ENCODE measurements around the gene SLC39A12. TPM values are rescaled to one million over a fixed set of nuclear protein-coding genes. Genes with fewer than 3 reads are reported as not detected.
"Not testable (repeated sequence)": the region's sequence is repeated elsewhere in the genome, so short reads cannot be mapped to it uniquely, and the experiment has no call there.

The SLC39A12 gene
- total RNA-seq, 2 experiments from 2014 or later: not detected

DNA sequence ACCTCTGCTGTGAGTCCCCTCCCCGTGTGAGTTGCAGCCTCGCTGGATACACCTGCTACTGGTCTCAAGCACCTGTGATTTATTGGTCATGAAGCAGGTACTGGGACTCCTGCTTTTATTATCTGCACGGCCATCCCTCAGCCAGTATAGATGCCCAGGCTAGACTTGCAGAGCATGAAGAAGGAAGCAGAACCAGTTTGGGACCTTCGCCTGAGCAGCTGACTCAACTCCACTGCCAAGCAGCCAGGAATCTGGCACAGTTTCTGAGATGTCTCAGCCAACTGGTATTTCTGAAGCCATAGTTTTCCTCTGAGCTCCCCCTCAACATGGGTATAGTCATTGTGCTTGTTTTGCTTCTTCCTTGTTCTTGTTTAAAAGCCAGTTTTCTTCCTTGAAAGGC lies 28.0 kb upstream of the SLC39A12 start:
- H3K4me1 Mint-ChIP-seq (ENCODE audit: low read depth): no peaks in the 10 kb centered on the region
- intact Hi-C loops (cut with DNase I, micrococcal nuclease): no loop called here
- H3K4me3 Mint-ChIP-seq: no peak overlapping the region
- ATAC-seq (ENCODE audit: poor library complexity): no peak
- Histone ChIP-seq H3K27me3 (ENCODE audit: control insufficient read depth in 1 of 2, insufficient read depth in 2 of 2, low read length in 2 of 2) (no peaks in the 10 kb centered on the region), H3K9me3 (ENCODE audit: control insufficient read depth in 1 of 2, insufficient read depth in 1 of 2, low read length in 2 of 2) (no peaks in the 10 kb centered on the region), H3K4me3 (ENCODE audit: low read length) (no peak overlapping the region), H3K27ac (ENCODE audit: low read depth in 1 of 2, low read length in 2 of 2) (no peak overlapping the region), H3K36me3 (ENCODE audit: insufficient read depth, low read length) (no peaks in the 10 kb centered on the region), H3K4me1 (ENCODE audit: insufficient read depth, low read length) (no peaks in the 10 kb centered on the region)
- no peaks in the 10 kb centered on the region for H3K9me3 Mint-ChIP-seq
- no peak for DNase-seq
- ChIA-PET CTCF (no interaction called here), POLR2A (no interaction called here)
- H3K27me3 Mint-ChIP-seq: no peaks in the 10 kb centered on the region
- TF ChIP-seq, protein P1, sequence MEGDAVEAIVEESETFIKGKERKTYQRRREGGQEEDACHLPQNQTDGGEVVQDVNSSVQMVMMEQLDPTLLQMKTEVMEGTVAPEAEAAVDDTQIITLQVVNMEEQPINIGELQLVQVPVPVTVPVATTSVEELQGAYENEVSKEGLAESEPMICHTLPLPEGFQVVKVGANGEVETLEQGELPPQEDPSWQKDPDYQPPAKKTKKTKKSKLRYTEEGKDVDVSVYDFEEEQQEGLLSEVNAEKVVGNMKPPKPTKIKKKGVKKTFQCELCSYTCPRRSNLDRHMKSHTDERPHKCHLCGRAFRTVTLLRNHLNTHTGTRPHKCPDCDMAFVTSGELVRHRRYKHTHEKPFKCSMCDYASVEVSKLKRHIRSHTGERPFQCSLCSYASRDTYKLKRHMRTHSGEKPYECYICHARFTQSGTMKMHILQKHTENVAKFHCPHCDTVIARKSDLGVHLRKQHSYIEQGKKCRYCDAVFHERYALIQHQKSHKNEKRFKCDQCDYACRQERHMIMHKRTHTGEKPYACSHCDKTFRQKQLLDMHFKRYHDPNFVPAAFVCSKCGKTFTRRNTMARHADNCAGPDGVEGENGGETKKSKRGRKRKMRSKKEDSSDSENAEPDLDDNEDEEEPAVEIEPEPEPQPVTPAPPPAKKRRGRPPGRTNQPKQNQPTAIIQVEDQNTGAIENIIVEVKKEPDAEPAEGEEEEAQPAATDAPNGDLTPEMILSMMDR (IDR thresholded peaks at IDR 0.05): no peak
- no peaks in the 10 kb centered on the region for H3K36me3 Mint-ChIP-seq (ENCODE audit: low read depth)
- no peak overlapping the region for H3K27ac Mint-ChIP-seq

DNA sequence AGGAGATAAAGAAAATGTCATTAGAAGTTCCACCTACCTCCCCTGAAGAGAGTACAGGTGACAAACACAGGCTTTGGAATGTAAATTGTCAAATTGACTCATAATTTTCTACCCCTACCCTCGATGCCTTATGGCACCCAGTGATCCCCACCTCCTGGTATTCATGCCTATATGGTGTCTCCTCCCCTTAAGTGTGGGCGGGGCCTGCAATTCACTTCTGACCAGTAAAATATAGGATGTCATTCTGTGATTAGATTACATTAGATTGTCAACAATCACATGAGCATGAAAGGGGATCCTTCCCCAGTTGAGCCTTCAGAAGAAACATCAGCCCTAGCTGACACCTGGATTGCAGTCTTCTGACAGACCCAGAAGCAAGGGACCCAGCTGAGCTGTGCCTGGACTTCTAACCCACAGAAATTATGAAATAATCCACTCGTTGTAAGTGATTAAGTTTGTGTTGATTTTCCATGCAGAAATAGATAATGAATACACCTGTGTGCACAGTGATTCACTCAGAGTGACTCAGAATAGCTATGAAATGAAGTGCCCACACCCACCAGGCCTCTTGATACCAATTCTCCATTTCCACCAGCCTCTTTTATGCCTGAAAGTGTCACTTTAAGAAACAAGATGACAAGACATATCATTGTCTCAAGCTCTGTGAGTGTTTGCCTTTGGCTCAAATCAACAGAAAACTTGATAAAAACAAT lies 8.5 kb upstream of the SLC39A12 start:
- Mint-ChIP-seq H3K4me3 (no peak overlapping the region), H3K9me3 (no peaks in the 10 kb centered on the region), H3K4me1 (ENCODE audit: low read depth) (no peaks in the 10 kb centered on the region), H3K27me3 (peaks cover 5% of the 10 kb centered on the region), H3K36me3 (ENCODE audit: low read depth) (no peaks in the 10 kb centered on the region), H3K27ac (no peak overlapping the region)
- CTCF ChIA-PET: interaction anchor here (0.5 kb wide), 1 partner anchor 521 kb away, joined by 3 read pairs; no protein-coding TSS in a partner anchor
- no peak for DNase-seq
- Histone ChIP-seq H3K4me3 (ENCODE audit: low read length) (no peak overlapping the region), H3K36me3 (ENCODE audit: insufficient read depth, low read length) (no peaks in the 10 kb centered on the region), H3K9me3 (ENCODE audit: control insufficient read depth in 1 of 2, insufficient read depth in 1 of 2, low read length in 2 of 2) (no peaks in the 10 kb centered on the region), H3K4me1 (ENCODE audit: insufficient read depth, low read length) (no peaks in the 10 kb centered on the region), H3K27ac (ENCODE audit: low read depth in 1 of 2, low read length in 2 of 2) (no peak overlapping the region), H3K27me3 (ENCODE audit: control insufficient read depth in 1 of 2, insufficient read depth in 2 of 2, low read length in 2 of 2) (no peaks in the 10 kb centered on the region)
- intact Hi-C loops (cut with DNase I, micrococcal nuclease): no loop called here
- TF ChIP-seq, protein P1 (IDR thresholded peaks at IDR 0.05): no peak
- POLR2A ChIA-PET: no interaction called here
- ATAC-seq (ENCODE audit: poor library complexity): no peak

DNA sequence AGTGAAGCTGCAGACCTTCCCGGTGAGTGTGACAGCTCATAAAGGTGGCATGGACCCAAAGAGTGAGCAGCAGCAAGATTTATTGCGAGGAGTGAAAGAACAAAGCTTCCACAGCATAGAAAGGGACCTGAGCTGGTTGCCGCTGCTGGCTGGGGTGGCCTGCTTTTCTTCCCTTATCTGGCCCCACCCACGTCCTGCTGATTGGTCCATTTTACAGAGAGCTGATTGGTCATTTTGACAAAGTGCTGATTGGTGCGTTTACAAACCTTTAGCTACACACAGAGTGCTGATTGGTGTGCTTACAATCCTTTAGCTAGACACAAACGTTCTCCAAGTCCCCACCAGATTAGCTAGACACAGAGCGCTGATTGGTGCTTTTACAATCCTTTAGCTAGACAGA lies 1.4 kb upstream of the SLC39A12 start:
- POLR2A ChIA-PET; ATAC-seq (ENCODE audit: poor library complexity); H3K4me1 Mint-ChIP-seq (ENCODE audit: low read depth); H3K4me3 Mint-ChIP-seq; H3K36me3 Mint-ChIP-seq (ENCODE audit: low read depth); intact Hi-C loops (cut with DNase I, micrococcal nuclease); H3K4me3 ChIP-seq (ENCODE audit: low read length); H3K27ac ChIP-seq (ENCODE audit: low read depth in 1 of 2, low read length in 2 of 2); H3K4me1 ChIP-seq (ENCODE audit: insufficient read depth, low read length); H3K27ac Mint-ChIP-seq; H3K36me3 ChIP-seq (ENCODE audit: insufficient read depth, low read length); CTCF ChIA-PET; DNase-seq; H3K27me3 ChIP-seq (ENCODE audit: control insufficient read depth in 1 of 2, insufficient read depth in 2 of 2, low read length in 2 of 2); H3K27me3 Mint-ChIP-seq; H3K9me3 Mint-ChIP-seq: not testable (repeated sequence)
- peaks cover 0 to 12% of the 10 kb centered on the region in 2 experiments for H3K9me3 ChIP-seq (ENCODE audit: control insufficient read depth in 1 of 2, insufficient read depth in 1 of 2, low read length in 2 of 2)

DNA sequence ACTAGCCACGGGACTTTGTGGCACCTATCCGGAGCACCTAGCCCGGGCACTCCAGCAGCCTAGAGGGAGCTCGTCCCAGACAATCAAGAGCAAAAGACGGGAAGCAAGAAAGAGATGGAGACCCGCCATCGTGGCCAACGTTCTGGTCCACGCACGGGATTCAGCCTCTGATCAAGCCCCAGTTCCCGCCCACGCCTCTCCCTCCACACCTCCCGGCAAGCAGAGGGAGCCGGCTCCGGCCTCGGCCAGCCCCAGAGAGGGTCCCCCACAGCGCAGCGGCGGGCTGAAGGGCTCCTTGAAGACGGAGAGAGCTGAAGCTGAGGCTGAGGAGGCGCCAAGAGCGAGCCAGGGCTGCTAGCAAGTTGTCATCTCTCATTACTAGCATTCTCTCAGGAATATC lies 992 bp upstream of the SLC39A12 start:
- intact Hi-C loops (cut with DNase I, micrococcal nuclease): no loop called here
- Mint-ChIP-seq H3K27me3 (peaks cover 6% of the 10 kb centered on the region), H3K9me3 (peaks cover 3% of the 10 kb centered on the region), H3K4me1 (ENCODE audit: low read depth) (no peaks in the 10 kb centered on the region), H3K4me3 (no peak overlapping the region), H3K27ac (no peak overlapping the region), H3K36me3 (ENCODE audit: low read depth) (no peaks in the 10 kb centered on the region)
- no peaks in the 10 kb centered on the region for H3K4me1 ChIP-seq (ENCODE audit: insufficient read depth, low read length)
- TF ChIP-seq, protein P1 (IDR thresholded peaks at IDR 0.05): no peak
- H3K36me3 ChIP-seq (ENCODE audit: insufficient read depth, low read length): no peaks in the 10 kb centered on the region
- ATAC-seq (ENCODE audit: poor library complexity): no peak
- no peak overlapping the region for H3K27ac ChIP-seq (ENCODE audit: low read depth in 1 of 2, low read length in 2 of 2)
- no peak for DNase-seq
- peaks cover 0 to 12% of the 10 kb centered on the region in 2 experiments for H3K9me3 ChIP-seq (ENCODE audit: control insufficient read depth in 1 of 2, insufficient read depth in 1 of 2, low read length in 2 of 2)
- ChIA-PET POLR2A (no interaction called here), CTCF (no interaction called here)
- H3K4me3 ChIP-seq (ENCODE audit: low read length): no peak overlapping the region
- H3K27me3 ChIP-seq (ENCODE audit: control insufficient read depth in 1 of 2, insufficient read depth in 2 of 2, low read length in 2 of 2): no peaks in the 10 kb centered on the region

DNA sequence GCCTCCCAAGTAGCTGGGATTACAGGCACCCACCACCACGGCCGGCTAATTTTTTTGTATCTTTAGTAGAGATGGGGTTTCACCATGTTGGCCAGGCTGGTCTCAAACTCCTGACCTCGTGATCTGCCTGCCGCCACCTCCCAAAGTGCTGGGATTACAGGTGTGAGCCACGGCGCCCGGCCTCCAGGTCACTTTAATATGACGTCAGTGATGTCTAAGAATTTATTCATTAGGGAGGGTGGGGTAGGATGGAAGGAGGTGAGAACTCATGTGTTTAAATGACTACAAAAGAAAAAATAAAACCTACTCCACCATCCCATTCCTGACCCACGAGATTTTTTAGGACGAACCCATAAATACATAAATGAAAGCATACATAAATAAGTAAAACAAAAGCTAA lies 2.7 kb downstream of the SLC39A12 start:
- H3K9me3 ChIP-seq (ENCODE audit: control insufficient read depth in 1 of 2, insufficient read depth in 1 of 2, low read length in 2 of 2): peaks cover 0 to 12% of the 10 kb centered on the region in 2 experiments
- H3K27me3 ChIP-seq (ENCODE audit: control insufficient read depth in 1 of 2, insufficient read depth in 2 of 2, low read length in 2 of 2); H3K4me1 Mint-ChIP-seq (ENCODE audit: low read depth); H3K4me3 ChIP-seq (ENCODE audit: low read length); DNase-seq; ATAC-seq (ENCODE audit: poor library complexity); intact Hi-C loops (cut with DNase I, micrococcal nuclease); H3K36me3 Mint-ChIP-seq (ENCODE audit: low read depth); H3K4me1 ChIP-seq (ENCODE audit: insufficient read depth, low read length); H3K36me3 ChIP-seq (ENCODE audit: insufficient read depth, low read length); H3K27ac Mint-ChIP-seq; H3K27ac ChIP-seq (ENCODE audit: low read depth in 1 of 2, low read length in 2 of 2); H3K9me3 Mint-ChIP-seq; H3K4me3 Mint-ChIP-seq; CTCF ChIA-PET; POLR2A ChIA-PET: not testable (repeated sequence)
- H3K27me3 Mint-ChIP-seq: peaks cover 11% of the 10 kb centered on the region

All from CD4-positive, alpha-beta T cell (primary cell).